Body of pancreas (tissue), 4 donors: ENCODE results near the gene POLR3H. TPM values are rescaled to one million over a fixed set of nuclear protein-coding genes. Genes with fewer than 3 reads are reported as not detected.

Source experiments
- ATAC-seq: fragments of 150-250 bp; one replicate; pipeline ENCODE4 v1.9.1; 2016
- DNase-seq, 4 donors: peaks; one replicate each; pipeline ENCODE4 v3.0.0-alpha.2; 2019
- H3K27ac ChIP-seq, 4 donors: fragments of 200-600 bp; sonication (generic); 1 replicate in 3 of 4; 2 replicates in 1 of 4; pipeline versions ENCODE4 v1.5.1 to v1.6.1; 2016 to 2019; ENCODE audit warnings: mild to moderate bottlenecking in 1 of 4, mixed read lengths in 1 of 4, moderate library complexity in 1 of 4
- H3K27me3 ChIP-seq, 2 donors: fragments of 200-600 bp; sonication (generic); one replicate each; pipeline ENCODE4 v1.6.0; 2016; ENCODE audit warnings: mild to moderate bottlenecking in 1 of 2
- H3K36me3 ChIP-seq, 2 donors: fragments of 200-600 bp; sonication (generic); replicated peaks in 1 of 2; 2 replicates each; pipeline ENCODE4 v1.5.1; 2016; ENCODE audit warnings: low read depth in 2 of 2; ENCODE audit not compliant: insufficient read depth in 1 of 2
- H3K4me1 ChIP-seq: fragments of 200-600 bp; sonication (generic); one replicate; pipeline ENCODE4 v1.6.0; 2016
- H3K4me3 ChIP-seq, 2 donors: fragments of 200-600 bp; sonication (generic); 1 replicate in 1 of 2; 2 replicates in 1 of 2; pipeline ENCODE4 v1.5.1; 2016 to 2019
- H3K9me3 ChIP-seq, 3 donors: fragments of 200-600 bp; sonication (generic); 1 replicate in 2 of 3; 2 replicates in 1 of 3; pipeline ENCODE4 v1.5.1; 2016
- CTCF ChIP-seq, 7 experiments: fragments of 450-650 bp in 4 of 7; fragments of 200-600 bp in 3 of 7; sonication (generic) in 3 of 7; IDR thresholded peaks; one replicate each; pipeline ENCODE4 v1.5.1; 2016 to 2019; ENCODE audit warnings: antibody characterized with exemption in 7 of 7
- POLR2A ChIP-seq, 3 donors: fragments of 450-650 bp; IDR thresholded peaks; one replicate each; pipeline ENCODE4 v1.6.1; 2016; ENCODE audit warnings: antibody characterized with exemption in 3 of 3, mild to moderate bottlenecking in 2 of 3
- WGBS, 2 donors: methylation state at CpG; one replicate each; pipeline ENCODE4 v1.1.5; 2017; 5-methylcytosine and 5-hydroxymethylcytosine counted together
- intact Hi-C: fragments of 100-400 bp; cut with DNase I; formaldehyde crosslinking; loops from one replicate; pipeline ENCODE4 v1.15.1; 2023
- total RNA-seq, 2 donors: library from RNA; depleted of rRNA; stranded (reverse); fragments of >200 nt; gene quantifications; one replicate each; pipeline ENCODE4 v1.1.0, GENCODE V29; 2016

Gene POLR3H
- total RNA-seq, 2 donors from 2014 or later: 18.9 to 24.7 TPM

GRCh38 chr22:41567512-41567768 is 23.2 kb upstream of the POLR3H start:
- ATAC-seq (no peak), DNase-seq (no peak)
- Histone ChIP-seq H3K9me3 (no peaks in the 10 kb centered on the region), H3K36me3 (no peaks in the 10 kb centered on the region), H3K27me3 (no peaks in the 10 kb centered on the region), H3K4me1 (peaks cover 48% of the 10 kb centered on the region), H3K4me3 (no peak overlapping the region), H3K27ac (no peak overlapping the region)
- TF ChIP-seq CTCF (IDR thresholded peaks at IDR 0.05) (no peak), POLR2A (IDR thresholded peaks at IDR 0.05) (no peak)
- intact Hi-C loops: no loop called here
- 80 to 84% methylated on average over 3 of the region's 3 CpGs for WGBS, 2 donors

GRCh38 chr22:41565403-41566054 is 21.3 kb upstream of the POLR3H start:
- Histone ChIP-seq H3K4me1 (peaks cover 59% of the 10 kb centered on the region), H3K36me3 (no peaks in the 10 kb centered on the region), H3K27ac (no peak overlapping the region), H3K4me3 (no peak overlapping the region), H3K27me3 (no peaks in the 10 kb centered on the region), H3K9me3 (no peaks in the 10 kb centered on the region)
- intact Hi-C loops: no loop called here
- TF ChIP-seq POLR2A (IDR thresholded peaks at IDR 0.05) (no peak), CTCF (IDR thresholded peaks at IDR 0.05) (no peak)
- DNase-seq (peak in 2 of 4 donors; percentile 35 to 51), ATAC-seq (no peak)
- WGBS, 2 donors: 81% methylated on average over 8 of the region's 8 CpGs

GRCh38 chr22:41564563-41564962 is 20.3 kb upstream of the POLR3H start:
- Histone ChIP-seq H3K27me3 (no peaks in the 10 kb centered on the region), H3K36me3 (no peaks in the 10 kb centered on the region), H3K4me1 (peaks cover 67% of the 10 kb centered on the region), H3K27ac (no peak overlapping the region), H3K9me3 (no peaks in the 10 kb centered on the region), H3K4me3 (no peak overlapping the region)
- 86 to 93% methylated on average over 8 of the region's 8 CpGs for WGBS, 2 donors
- no peak for DNase-seq
- no peak for ATAC-seq
- TF ChIP-seq CTCF (IDR thresholded peaks at IDR 0.05): no peak
- no peak for TF ChIP-seq POLR2A (IDR thresholded peaks at IDR 0.05)
- intact Hi-C loops: no loop called here

- Histone ChIP-seq H3K36me3 (no peaks in the 10 kb centered on the region), H3K9me3 (no peaks in the 10 kb centered on the region), H3K4me3 (no peak overlapping the region), H3K27ac (no peak overlapping the region), H3K4me1 (peaks cover 54% of the 10 kb centered on the region), H3K27me3 (no peaks in the 10 kb centered on the region)
- TF ChIP-seq POLR2A (IDR thresholded peaks at IDR 0.05): no peak
- no peak for TF ChIP-seq CTCF (IDR thresholded peaks at IDR 0.05)
- DNase-seq (peak in 2 of 4 donors; percentile 30 to 47), ATAC-seq (no peak)
- intact Hi-C loops: no loop called here
- WGBS, 2 donors: 59 to 64% methylated on average over 9 to 10 of the region's 10 CpGs
Measured at GRCh38 chr22:41563051-41563711, 18.9 kb upstream of the POLR3H start.

- no peak for DNase-seq
- H3K27me3 ChIP-seq: no peaks in the 10 kb centered on the region
- WGBS, 2 donors: 80 to 87% methylated on average over 2 to 4 of the region's 4 CpGs
- intact Hi-C loops: no loop called here
- no peak overlapping the region for H3K4me3 ChIP-seq
- no peaks in the 10 kb centered on the region for H3K9me3 ChIP-seq
- peak overlapping the region in 3 of 4 donors; percentile 71 to 82 (median 81) for H3K27ac ChIP-seq
- peaks cover 61% of the 10 kb centered on the region for H3K4me1 ChIP-seq
- ATAC-seq: no peak
- TF ChIP-seq CTCF (IDR thresholded peaks at IDR 0.05) (no peak), POLR2A (IDR thresholded peaks at IDR 0.05) (no peak)
- H3K36me3 ChIP-seq: no peaks in the 10 kb centered on the region
Measured at GRCh38 chr22:41562461-41562860, 18.2 kb upstream of the POLR3H start.
